Measurements from ENCODE around the gene UBE2G2. TPM values are rescaled to one million over a fixed set of nuclear protein-coding genes. Genes with fewer than 3 reads are reported as not detected.

UBE2G2 gene
- total and polyA plus RNA-seq, 2 of the 4 experiments (the other 2 are of a cell fraction) = 65.4 to 91.7 TPM

DNA sequence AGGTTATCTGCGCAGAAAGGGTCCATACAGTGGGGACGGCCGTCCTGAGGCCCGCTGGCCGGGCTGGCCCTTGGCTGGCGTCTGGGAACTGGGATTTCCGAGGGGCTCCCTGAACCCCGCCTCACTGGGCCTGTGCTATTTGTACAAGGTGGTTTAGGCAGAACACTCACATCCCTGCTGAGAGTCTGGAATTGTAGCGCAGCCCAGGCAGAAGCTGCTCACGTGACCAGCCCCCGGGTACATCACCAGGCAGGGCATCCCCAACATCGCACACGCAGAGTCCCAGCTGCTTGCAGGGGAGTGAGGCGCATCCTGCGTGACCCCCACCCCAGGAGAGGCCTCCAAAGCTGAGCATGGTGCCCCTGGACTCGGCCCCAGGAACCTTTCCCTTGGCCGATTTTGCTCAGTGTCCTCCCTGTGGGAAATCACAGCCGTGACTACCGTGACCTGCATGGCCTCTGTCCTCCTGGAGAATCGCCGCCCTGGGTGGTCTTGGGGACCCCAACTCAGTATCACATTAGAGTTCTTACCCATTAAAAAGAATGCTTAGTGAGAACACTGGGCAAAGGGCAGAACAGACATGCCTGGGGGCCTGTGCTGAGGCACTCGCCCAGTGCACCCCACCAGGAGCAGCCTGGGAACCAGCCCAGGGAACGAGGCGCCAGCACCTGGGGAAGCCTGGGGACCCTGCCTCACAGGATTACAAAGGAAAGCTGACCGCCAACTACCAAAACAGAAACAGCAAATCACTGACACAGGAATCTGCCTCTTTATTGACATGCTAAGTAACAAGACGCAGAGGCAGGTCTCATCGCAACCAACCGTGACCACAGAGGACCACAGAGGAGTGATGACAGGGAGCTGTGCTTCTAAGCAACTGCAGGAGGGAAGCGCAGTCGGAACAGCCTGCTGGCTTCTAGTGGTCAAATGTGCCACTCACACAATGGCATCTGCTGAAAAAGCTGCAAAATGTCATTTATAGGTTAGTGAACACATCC, 33.5 kb downstream of the UBE2G2 start:
- Histone ChIP-seq H3K4ac (ENCODE audit: low read depth, low read length) (no peak overlapping the region), H3K4me1 (ENCODE audit: control insufficient read depth, insufficient read depth, low read length) (no peaks in the 10 kb centered on the region), H2BK20ac (ENCODE audit: low read depth, low read length) (no peak overlapping the region), H3K4me2 (ENCODE audit: low read depth, low read length) (no peak overlapping the region), H3K56ac (ENCODE audit: extremely low read depth, insufficient read depth, low read length) (no peak overlapping the region), H3K27me3 (ENCODE audit: control insufficient read depth, insufficient read depth, low read length) (no peaks in the 10 kb centered on the region), H3K9ac (ENCODE audit: low read depth, low read length) (no peak overlapping the region), H2BK120ac (ENCODE audit: low read depth, low read length) (no peak overlapping the region), H4K20me1 (ENCODE audit: insufficient read depth, low read length) (peaks cover 5% of the 10 kb centered on the region; the same call in 1 of the 2 replicates), H3K18ac (ENCODE audit: low read depth, low read length) (no peak overlapping the region), H3K4me3 (ENCODE audit: insufficient read depth, low read depth, low read length) (no peak overlapping the region), H4K8ac (ENCODE audit: low read depth in 2 of 2, low read length in 2 of 2) (no peak overlapping the region), H3K27ac (ENCODE audit: insufficient read depth, low read length) (no peak overlapping the region), H4K5ac (ENCODE audit: low read depth, low read length) (no peak overlapping the region), H2AFZ (replicated peaks; ENCODE audit: low read length, poor library complexity) (no peak overlapping the region), H3K9me1 (ENCODE audit: insufficient read depth, low read length) (no peaks in the 10 kb centered on the region), H2BK5ac (ENCODE audit: low read depth, low read length, poor library complexity, severe bottlenecking) (no peak overlapping the region), H2BK15ac (ENCODE audit: low read depth, low read length) (no peak overlapping the region), H3K23ac (ENCODE audit: low read depth, low read length) (no peak overlapping the region), H4K91ac (ENCODE audit: insufficient read depth, low read depth, low read length) (no peak overlapping the region), H3K36me3 (ENCODE audit: control insufficient read depth, insufficient read depth, low read length) (peaks cover 29% of the 10 kb centered on the region), H3K14ac (replicated peaks; ENCODE audit: low read depth, low read length) (no peak overlapping the region), H3K79me1 (ENCODE audit: low read depth in 1 of 2, low read length in 2 of 2) (no peaks in the 10 kb centered on the region; a peak in 1 of 4 replicates), H2AK9ac (replicated peaks; ENCODE audit: low read depth, low read length, poor library complexity) (no peak overlapping the region), H3K9me3 (ENCODE audit: control insufficient read depth, insufficient read depth, low read length) (no peaks in the 10 kb centered on the region), H2AK5ac (ENCODE audit: low read depth, low read length) (no peak overlapping the region)
- DNase-seq (no peak), ATAC-seq (ENCODE audit: low read depth) (no peak)
- no TSS peak for BruUV-seq (replicated peaks)
- intact Hi-C loops (cut with micrococcal nuclease) (no loop called here), dilution Hi-C loops (cut with HindIII; ENCODE audit: low sequenced_read_pairs, unreplicated experiment) (no loop called here), in situ Hi-C loops (cut with MboI; ENCODE audit: low sequenced_read_pairs) (no loop called here)
- ChIA-PET POLR2A (ENCODE audit: unreplicated experiment) (no interaction called here), CTCF (no interaction called here)
- 89% methylated on average over 14 of the region's 30 CpGs; no CpG with 5 or more reads in 1 of the 2 experiments for WGBS, 2 experiments (ENCODE audit: extremely low coverage in 2 of 2, insufficient read length in 1 of 2)
- TF ChIP-seq RFX5 (IDR thresholded peaks at IDR 0.05; ENCODE audit: low read depth, low read length) = no peak
- no peak for TF ChIP-seq MAFK (IDR thresholded peaks at IDR 0.05; ENCODE audit: low read depth, low read length)
- TF ChIP-seq BHLHE40 (IDR thresholded peaks at IDR 0.05; ENCODE audit: low read depth, low read length) = no peak
- TF ChIP-seq, protein P1, sequence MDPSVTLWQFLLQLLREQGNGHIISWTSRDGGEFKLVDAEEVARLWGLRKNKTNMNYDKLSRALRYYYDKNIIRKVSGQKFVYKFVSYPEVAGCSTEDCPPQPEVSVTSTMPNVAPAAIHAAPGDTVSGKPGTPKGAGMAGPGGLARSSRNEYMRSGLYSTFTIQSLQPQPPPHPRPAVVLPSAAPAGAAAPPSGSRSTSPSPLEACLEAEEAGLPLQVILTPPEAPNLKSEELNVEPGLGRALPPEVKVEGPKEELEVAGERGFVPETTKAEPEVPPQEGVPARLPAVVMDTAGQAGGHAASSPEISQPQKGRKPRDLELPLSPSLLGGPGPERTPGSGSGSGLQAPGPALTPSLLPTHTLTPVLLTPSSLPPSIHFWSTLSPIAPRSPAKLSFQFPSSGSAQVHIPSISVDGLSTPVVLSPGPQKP (IDR thresholded peaks at IDR 0.05; ENCODE audit: borderline replicate concordance, low read depth, low read length) = no peak
- TF ChIP-seq CHD1 (IDR thresholded peaks at IDR 0.05; ENCODE audit: low read depth, low read length) = no peak
- TF ChIP-seq, protein P2, sequence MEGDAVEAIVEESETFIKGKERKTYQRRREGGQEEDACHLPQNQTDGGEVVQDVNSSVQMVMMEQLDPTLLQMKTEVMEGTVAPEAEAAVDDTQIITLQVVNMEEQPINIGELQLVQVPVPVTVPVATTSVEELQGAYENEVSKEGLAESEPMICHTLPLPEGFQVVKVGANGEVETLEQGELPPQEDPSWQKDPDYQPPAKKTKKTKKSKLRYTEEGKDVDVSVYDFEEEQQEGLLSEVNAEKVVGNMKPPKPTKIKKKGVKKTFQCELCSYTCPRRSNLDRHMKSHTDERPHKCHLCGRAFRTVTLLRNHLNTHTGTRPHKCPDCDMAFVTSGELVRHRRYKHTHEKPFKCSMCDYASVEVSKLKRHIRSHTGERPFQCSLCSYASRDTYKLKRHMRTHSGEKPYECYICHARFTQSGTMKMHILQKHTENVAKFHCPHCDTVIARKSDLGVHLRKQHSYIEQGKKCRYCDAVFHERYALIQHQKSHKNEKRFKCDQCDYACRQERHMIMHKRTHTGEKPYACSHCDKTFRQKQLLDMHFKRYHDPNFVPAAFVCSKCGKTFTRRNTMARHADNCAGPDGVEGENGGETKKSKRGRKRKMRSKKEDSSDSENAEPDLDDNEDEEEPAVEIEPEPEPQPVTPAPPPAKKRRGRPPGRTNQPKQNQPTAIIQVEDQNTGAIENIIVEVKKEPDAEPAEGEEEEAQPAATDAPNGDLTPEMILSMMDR (conservative IDR thresholded peaks at IDR 0.05; ENCODE audit: low read depth, low read length) = no peak
- TF ChIP-seq FOS (IDR thresholded peaks at IDR 0.05; ENCODE audit: low read depth, low read length) = no peak
- no peak for TF ChIP-seq RCOR1 (IDR thresholded peaks at IDR 0.05; ENCODE audit: insufficient replicate concordance, low read length)
- TF ChIP-seq MAZ (IDR thresholded peaks at IDR 0.05; ENCODE audit: borderline replicate concordance, low read depth, low read length) = no peak
- TF ChIP-seq POLR2A (IDR thresholded peaks at IDR 0.05; ENCODE audit: low read depth, low read length) = no peak
- TF ChIP-seq NFE2L2 (IDR thresholded peaks at IDR 0.05; ENCODE audit: low read depth, low read length) = no peak
- TF ChIP-seq RAD21 (IDR thresholded peaks at IDR 0.05; ENCODE audit: low read length) = no peak
- TF ChIP-seq, protein P3, sequence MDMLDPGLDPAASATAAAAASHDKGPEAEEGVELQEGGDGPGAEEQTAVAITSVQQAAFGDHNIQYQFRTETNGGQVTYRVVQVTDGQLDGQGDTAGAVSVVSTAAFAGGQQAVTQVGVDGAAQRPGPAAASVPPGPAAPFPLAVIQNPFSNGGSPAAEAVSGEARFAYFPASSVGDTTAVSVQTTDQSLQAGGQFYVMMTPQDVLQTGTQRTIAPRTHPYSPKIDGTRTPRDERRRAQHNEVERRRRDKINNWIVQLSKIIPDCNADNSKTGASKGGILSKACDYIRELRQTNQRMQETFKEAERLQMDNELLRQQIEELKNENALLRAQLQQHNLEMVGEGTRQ (IDR thresholded peaks at IDR 0.05; ENCODE audit: low read depth, low read length) = no peak
- no peak for TF ChIP-seq MXI1 (IDR thresholded peaks at IDR 0.05; ENCODE audit: borderline replicate concordance, low read depth, low read length)
